Gastrocnemius medialis (tissue), 4 donors: ENCODE measurements around the gene SDHA. TPM values are rescaled to one million over a fixed set of nuclear protein-coding genes. Genes with fewer than 3 reads are reported as not detected.
"Not testable (repeated sequence)": the region's sequence is repeated elsewhere in the genome, so short reads cannot be mapped to it uniquely, and the experiment has no call there.

Experiments
- ATAC-seq, 2 donors: fragments of 150-250 bp; one replicate each; pipeline ENCODE4 v1.9.1; 2016
- DNase-seq, 2 donors: peaks; one replicate each; pipeline ENCODE4 v3.0.0-alpha.2; 2019
- H3K27ac ChIP-seq, 4 donors: fragments of 200-600 bp; sonication (generic); 1 replicate in 1 of 4; 2 replicates in 3 of 4; pipeline ENCODE4 v1.5.1; 2016 to 2018; ENCODE audit warnings: mild to moderate bottlenecking in 2 of 4, moderate library complexity in 1 of 4
- H3K27me3 ChIP-seq, 3 donors: fragments of 200-600 bp; sonication (generic) in 2 of 3; 1 replicate in 1 of 3; 2 replicates in 2 of 3; pipeline versions ENCODE4 v1.5.1 to v1.6.0; 2016 to 2019; ENCODE audit warnings: mild to moderate bottlenecking in 1 of 3, moderate library complexity in 1 of 3
- H3K36me3 ChIP-seq, 2 donors: fragments of 200-600 bp; sonication (generic) in 1 of 2; one replicate each; pipeline ENCODE4 v1.5.1; 2017 to 2018
- H3K4me1 ChIP-seq, 2 donors: fragments of 200-600 bp; sonication (generic) in 1 of 2; one replicate each; pipeline ENCODE4 v1.5.1; 2016 to 2017; ENCODE audit warnings: mild to moderate bottlenecking in 2 of 2
- H3K4me3 ChIP-seq, 4 donors: fragments of 200-600 bp; sonication (generic) in 3 of 4; 1 replicate in 1 of 4; 2 replicates in 3 of 4; pipeline ENCODE4 v1.5.1; 2016 to 2019; ENCODE audit warnings: mild to moderate bottlenecking in 2 of 4
- H3K9me3 ChIP-seq, 3 donors: fragments of 200-600 bp; sonication (generic) in 2 of 3; 1 replicate in 1 of 3; 2 replicates in 2 of 3; pipeline ENCODE4 v1.5.1; 2016 to 2019
- CTCF ChIP-seq, 5 experiments: fragments of 450-650 bp in 3 of 5; fragments of 200-600 bp in 2 of 5; sonication (generic) in 2 of 5; IDR thresholded peaks in 4 of 5; conservative IDR thresholded peaks in 1 of 5; 1 replicate in 4 of 5; 2 replicates in 1 of 5; pipeline ENCODE4 v1.5.1; 2016 to 2019; ENCODE audit warnings: antibody characterized with exemption in 5 of 5, mild to moderate bottlenecking in 3 of 5, moderate library complexity in 3 of 5
- POLR2A ChIP-seq, 2 donors: fragments of 450-650 bp; IDR thresholded peaks; one replicate each; pipeline ENCODE4 v1.6.1; 2017; ENCODE audit warnings: antibody characterized with exemption in 2 of 2, mild to moderate bottlenecking in 2 of 2, moderate library complexity in 2 of 2
- in situ Hi-C, 4 donors: fragments of 200-750 bp; cut with MboI; loops; one replicate each; pipeline versions ENCODE4 v1.15.0 to v1.8.0; 2017; ENCODE audit warnings: low sequenced_read_pairs in 4 of 4
- intact Hi-C: fragments of 100-400 bp; cut with DNase I; formaldehyde crosslinking; loops from one replicate; pipeline ENCODE4 v1.15.1; 2023; ENCODE audit warnings: low total_unique reads
- total RNA-seq, 4 donors: library from RNA; depleted of rRNA; stranded (reverse); fragments of >200 nt; gene quantifications; one replicate each; pipeline versions ENCODE4 v1.1.0 to v1.2.3, GENCODE V29; 2016

Gene SDHA
- total RNA-seq, 4 donors from 2014 or later: 146 to 277 (median 207) TPM

GRCh38 chr5:241045-241669, 23.0 kb downstream of the SDHA start:
- H3K27me3 ChIP-seq, H3K4me3 ChIP-seq, intact Hi-C loops, H3K9me3 ChIP-seq, in situ Hi-C loops: not testable (repeated sequence)
- Histone ChIP-seq H3K4me1 (peaks cover 0 to 10% of the 10 kb centered on the region in 2 donors), H3K36me3 (peaks cover 3 to 81% of the 10 kb centered on the region in 2 donors), H3K27ac (peak overlapping the region; percentile 28 to 65 (median 38))
- ATAC-seq (peak; percentile 74 to 95), DNase-seq (peak in 1 of 2 donors; percentile 56)

- Histone ChIP-seq H3K4me1 (peaks cover 0 to 10% of the 10 kb centered on the region in 2 donors), H3K36me3 (peaks cover 0 to 84% of the 10 kb centered on the region in 2 donors)
- H3K27me3 ChIP-seq, H3K9me3 ChIP-seq, ATAC-seq, intact Hi-C loops, in situ Hi-C loops, H3K4me3 ChIP-seq, H3K27ac ChIP-seq, DNase-seq: not testable (repeated sequence)
Observed at GRCh38 chr5:243683-244367, 25.7 kb downstream of the SDHA start.

GRCh38 chr5:245717-246116, 27.6 kb downstream of the SDHA start:
- H3K4me3 ChIP-seq, intact Hi-C loops, H3K27me3 ChIP-seq, H3K4me1 ChIP-seq, DNase-seq, ATAC-seq, in situ Hi-C loops, H3K9me3 ChIP-seq, H3K27ac ChIP-seq: not testable (repeated sequence)
- H3K36me3 ChIP-seq: peaks cover 3 to 88% of the 10 kb centered on the region in 2 donors

GRCh38 chr5:250396-250795, 32.3 kb downstream of the SDHA start:
- DNase-seq, intact Hi-C loops, H3K27me3 ChIP-seq, ATAC-seq, H3K9me3 ChIP-seq, in situ Hi-C loops, H3K27ac ChIP-seq, H3K4me3 ChIP-seq, H3K4me1 ChIP-seq: not testable (repeated sequence)
- peaks cover 3 to 78% of the 10 kb centered on the region in 2 donors for H3K36me3 ChIP-seq

GRCh38 chr5:251016-251415, 32.9 kb downstream of the SDHA start:
- H3K27me3 ChIP-seq, H3K9me3 ChIP-seq, ATAC-seq, intact Hi-C loops, H3K4me3 ChIP-seq, H3K4me1 ChIP-seq, in situ Hi-C loops, DNase-seq, H3K27ac ChIP-seq: not testable (repeated sequence)
- peaks cover 3 to 79% of the 10 kb centered on the region in 2 donors for H3K36me3 ChIP-seq

GRCh38 chr5:251538-251937, 33.4 kb downstream of the SDHA start:
- H3K36me3 ChIP-seq: peaks cover 3 to 79% of the 10 kb centered on the region in 2 donors
- H3K9me3 ChIP-seq, in situ Hi-C loops, H3K27me3 ChIP-seq, H3K4me1 ChIP-seq, DNase-seq, intact Hi-C loops, H3K27ac ChIP-seq, H3K4me3 ChIP-seq, ATAC-seq: not testable (repeated sequence)

- peaks cover 3 to 80% of the 10 kb centered on the region in 2 donors for H3K36me3 ChIP-seq
Observed at GRCh38 chr5:251975-252374, 33.9 kb downstream of the SDHA start.

GRCh38 chr5:252546-252945, 34.4 kb downstream of the SDHA start:
- in situ Hi-C loops (no loop called here), intact Hi-C loops (no loop called here)
- Histone ChIP-seq H3K4me1 (no peaks in the 10 kb centered on the region), H3K27ac (no peak overlapping the region), H3K4me3 (no peak overlapping the region), H3K9me3 (no peaks in the 10 kb centered on the region), H3K27me3 (no peaks in the 10 kb centered on the region), H3K36me3 (peaks cover 3 to 81% of the 10 kb centered on the region in 2 donors)
- DNase-seq (no peak), ATAC-seq (no peak)
- TF ChIP-seq CTCF (IDR thresholded peaks at IDR 0.05 in 4 of 5, conservative IDR thresholded peaks at IDR 0.05 in 1 of 5) (no peak), POLR2A (IDR thresholded peaks at IDR 0.05) (no peak)

More at GRCh38 chr5:251975-252374, 33.9 kb downstream of the SDHA start:
- H3K27ac ChIP-seq, intact Hi-C loops, DNase-seq, H3K9me3 ChIP-seq, H3K4me1 ChIP-seq, in situ Hi-C loops, ATAC-seq, H3K27me3 ChIP-seq, H3K4me3 ChIP-seq: not testable (repeated sequence)

- H3K27ac ChIP-seq, H3K4me1 ChIP-seq, H3K9me3 ChIP-seq, H3K27me3 ChIP-seq, intact Hi-C loops, DNase-seq, ATAC-seq, in situ Hi-C loops, H3K4me3 ChIP-seq: not testable (repeated sequence)
- H3K36me3 ChIP-seq: peaks cover under 1 to 72% of the 10 kb centered on the region in 2 donors
Observed at GRCh38 chr5:254322-254721, 36.2 kb downstream of the SDHA start.

GRCh38 chr5:255116-255515, 37.0 kb downstream of the SDHA start:
- H3K27me3 ChIP-seq, ATAC-seq, H3K27ac ChIP-seq, in situ Hi-C loops, H3K4me1 ChIP-seq, DNase-seq, intact Hi-C loops, H3K4me3 ChIP-seq, H3K9me3 ChIP-seq: not testable (repeated sequence)
- H3K36me3 ChIP-seq: peaks cover 0 to 64% of the 10 kb centered on the region in 2 donors

- H3K4me1 ChIP-seq, in situ Hi-C loops, intact Hi-C loops, H3K27ac ChIP-seq, H3K27me3 ChIP-seq, ATAC-seq, DNase-seq, H3K4me3 ChIP-seq, H3K9me3 ChIP-seq: not testable (repeated sequence)
- peaks cover 0 to 56% of the 10 kb centered on the region in 2 donors for H3K36me3 ChIP-seq
Observed at GRCh38 chr5:256347-256746, 38.2 kb downstream of the SDHA start.
